ENCODE measurements around the gene SLC30A7.
"Not testable (repeated sequence)": the region's sequence is repeated elsewhere in the genome, so short reads cannot be mapped to it uniquely, and the experiment has no call there.

Gene SLC30A7

GRCh38 chr1:100936194-100936967 lies 40.5 kb downstream of the SLC30A7 start:
- Histone ChIP-seq H3K9me3 (ENCODE audit: control insufficient read depth, low read length) (no peaks in the 10 kb centered on the region), H3K4me3 (ENCODE audit: extremely low read depth, insufficient read depth, low read length, poor library complexity, severe bottlenecking) (no peak overlapping the region)

GRCh38 chr1:100941098-100941527 lies 45.2 kb downstream of the SLC30A7 start:
- WGBS, 2 experiments (ENCODE audit: insufficient coverage in 2 of 2), result 100% methylated on average over 1 of the region's 1 CpG

More at GRCh38 chr1:100936194-100936967, 40.5 kb downstream of the SLC30A7 start:
- H3K36me3 ChIP-seq (ENCODE audit: control insufficient read depth, insufficient read depth, low read length), result peaks cover 37% of the 10 kb centered on the region
- H3K27ac ChIP-seq (ENCODE audit: low read depth, low read length, severe bottlenecking), result no peak overlapping the region
- H3K4me1 ChIP-seq (ENCODE audit: control insufficient read depth, insufficient read depth, low read length, poor library complexity, severe bottlenecking), result no peaks in the 10 kb centered on the region

GRCh38 chr1:100941580-100942216 lies 45.8 kb downstream of the SLC30A7 start:
- Histone ChIP-seq H3K36me3 (ENCODE audit: control insufficient read depth, insufficient read depth, low read length) (peaks cover 39% of the 10 kb centered on the region), H3K27ac (ENCODE audit: low read depth, low read length, severe bottlenecking) (no peak overlapping the region), H3K9me3 (ENCODE audit: control insufficient read depth, low read length) (no peaks in the 10 kb centered on the region), H3K4me3 (ENCODE audit: extremely low read depth, insufficient read depth, low read length, poor library complexity, severe bottlenecking) (no peak overlapping the region), H3K4me1 (ENCODE audit: control insufficient read depth, insufficient read depth, low read length, poor library complexity, severe bottlenecking) (no peaks in the 10 kb centered on the region)
- WGBS, 2 experiments (ENCODE audit: insufficient coverage in 2 of 2), result 93 to 98% methylated on average over 7 to 8 of the region's 9 CpGs

More at GRCh38 chr1:100941098-100941527, 45.2 kb downstream of the SLC30A7 start:
- H3K9me3 ChIP-seq (ENCODE audit: control insufficient read depth, low read length), result no peaks in the 10 kb centered on the region
- no peak overlapping the region for H3K27ac ChIP-seq (ENCODE audit: low read depth, low read length, severe bottlenecking)
- no peak overlapping the region for H3K4me3 ChIP-seq (ENCODE audit: extremely low read depth, insufficient read depth, low read length, poor library complexity, severe bottlenecking)
- H3K36me3 ChIP-seq (ENCODE audit: control insufficient read depth, insufficient read depth, low read length), result peaks cover 44% of the 10 kb centered on the region
- H3K4me1 ChIP-seq (ENCODE audit: control insufficient read depth, insufficient read depth, low read length, poor library complexity, severe bottlenecking), result no peaks in the 10 kb centered on the region

GRCh38 chr1:100942304-100943046 lies 46.6 kb downstream of the SLC30A7 start:
- no peaks in the 10 kb centered on the region for H3K9me3 ChIP-seq (ENCODE audit: control insufficient read depth, low read length)
- H3K4me3 ChIP-seq (ENCODE audit: extremely low read depth, insufficient read depth, low read length, poor library complexity, severe bottlenecking), result no peak overlapping the region
- H3K4me1 ChIP-seq (ENCODE audit: control insufficient read depth, insufficient read depth, low read length, poor library complexity, severe bottlenecking), result no peaks in the 10 kb centered on the region
- H3K36me3 ChIP-seq (ENCODE audit: control insufficient read depth, insufficient read depth, low read length), result peaks cover 38% of the 10 kb centered on the region
- 92 to 100% methylated on average over 1 to 2 of the region's 2 CpGs for WGBS, 2 experiments (ENCODE audit: insufficient coverage in 2 of 2)
- no peak overlapping the region for H3K27ac ChIP-seq (ENCODE audit: low read depth, low read length, severe bottlenecking)

- peaks cover 30% of the 10 kb centered on the region for H3K36me3 ChIP-seq (ENCODE audit: control insufficient read depth, insufficient read depth, low read length)
- H3K9me3 ChIP-seq (ENCODE audit: control insufficient read depth, low read length), result no peaks in the 10 kb centered on the region
- no peak overlapping the region for H3K27ac ChIP-seq (ENCODE audit: low read depth, low read length, severe bottlenecking)
- no peak overlapping the region for H3K4me3 ChIP-seq (ENCODE audit: extremely low read depth, insufficient read depth, low read length, poor library complexity, severe bottlenecking)
- H3K4me1 ChIP-seq (ENCODE audit: control insufficient read depth, insufficient read depth, low read length, poor library complexity, severe bottlenecking), result no peaks in the 10 kb centered on the region
- 100% methylated on average over 1 of the region's 1 CpG; no CpG with 5 or more reads in 1 of the 2 experiments for WGBS, 2 experiments (ENCODE audit: insufficient coverage in 2 of 2)
These were observed 47.6 kb downstream of the SLC30A7 start for GRCh38 chr1:100943533-100943932.

- not testable (repeated sequence) for H3K9me3 ChIP-seq (ENCODE audit: control insufficient read depth, low read length); H3K4me1 ChIP-seq (ENCODE audit: control insufficient read depth, insufficient read depth, low read length, poor library complexity, severe bottlenecking); H3K27ac ChIP-seq (ENCODE audit: low read depth, low read length, severe bottlenecking); H3K4me3 ChIP-seq (ENCODE audit: extremely low read depth, insufficient read depth, low read length, poor library complexity, severe bottlenecking)
- peaks cover 26% of the 10 kb centered on the region for H3K36me3 ChIP-seq (ENCODE audit: control insufficient read depth, insufficient read depth, low read length)
- 100% methylated on average over 1 of the region's 3 CpGs; no CpG with 5 or more reads in 1 of the 2 experiments for WGBS, 2 experiments (ENCODE audit: insufficient coverage in 2 of 2)
These were observed 50.2 kb downstream of the SLC30A7 start for GRCh38 chr1:100946064-100946463.

- not testable (repeated sequence) for H3K9me3 ChIP-seq (ENCODE audit: control insufficient read depth, low read length); H3K27ac ChIP-seq (ENCODE audit: low read depth, low read length, severe bottlenecking); H3K4me3 ChIP-seq (ENCODE audit: extremely low read depth, insufficient read depth, low read length, poor library complexity, severe bottlenecking); H3K4me1 ChIP-seq (ENCODE audit: control insufficient read depth, insufficient read depth, low read length, poor library complexity, severe bottlenecking)
- WGBS, 2 experiments (ENCODE audit: insufficient coverage in 2 of 2), result 100% methylated on average over 1 of the region's 3 CpGs
- peaks cover 27% of the 10 kb centered on the region for H3K36me3 ChIP-seq (ENCODE audit: control insufficient read depth, insufficient read depth, low read length)
These were observed 51.9 kb downstream of the SLC30A7 start for GRCh38 chr1:100947816-100948215.

GRCh38 chr1:100948721-100949405 lies 53.0 kb downstream of the SLC30A7 start:
- peaks cover 21% of the 10 kb centered on the region for H3K36me3 ChIP-seq (ENCODE audit: control insufficient read depth, insufficient read depth, low read length)
- H3K27ac ChIP-seq (ENCODE audit: low read depth, low read length, severe bottlenecking); H3K4me3 ChIP-seq (ENCODE audit: extremely low read depth, insufficient read depth, low read length, poor library complexity, severe bottlenecking); H3K4me1 ChIP-seq (ENCODE audit: control insufficient read depth, insufficient read depth, low read length, poor library complexity, severe bottlenecking); H3K9me3 ChIP-seq (ENCODE audit: control insufficient read depth, low read length): not testable (repeated sequence)
- WGBS, 2 experiments (ENCODE audit: insufficient coverage in 2 of 2), result 98% methylated on average over 4 to 5 of the region's 7 CpGs

GRCh38 chr1:100949515-100950158 lies 53.7 kb downstream of the SLC30A7 start:
- WGBS, 2 experiments (ENCODE audit: insufficient coverage in 2 of 2), result 11 to 63% methylated on average over 2 to 8 of the region's 9 CpGs
- H3K4me3 ChIP-seq (ENCODE audit: extremely low read depth, insufficient read depth, low read length, poor library complexity, severe bottlenecking); H3K27ac ChIP-seq (ENCODE audit: low read depth, low read length, severe bottlenecking); H3K4me1 ChIP-seq (ENCODE audit: control insufficient read depth, insufficient read depth, low read length, poor library complexity, severe bottlenecking); H3K9me3 ChIP-seq (ENCODE audit: control insufficient read depth, low read length): not testable (repeated sequence)
- H3K36me3 ChIP-seq (ENCODE audit: control insufficient read depth, insufficient read depth, low read length), result peaks cover 17% of the 10 kb centered on the region

GRCh38 chr1:100950337-100950736 lies 54.4 kb downstream of the SLC30A7 start:
- H3K9me3 ChIP-seq (ENCODE audit: control insufficient read depth, low read length), result no peaks in the 10 kb centered on the region
- H3K36me3 ChIP-seq (ENCODE audit: control insufficient read depth, insufficient read depth, low read length), result peaks cover 17% of the 10 kb centered on the region
- H3K4me3 ChIP-seq (ENCODE audit: extremely low read depth, insufficient read depth, low read length, poor library complexity, severe bottlenecking), result no peak overlapping the region
- peaks cover 5% of the 10 kb centered on the region for H3K4me1 ChIP-seq (ENCODE audit: control insufficient read depth, insufficient read depth, low read length, poor library complexity, severe bottlenecking)
- no peak overlapping the region for H3K27ac ChIP-seq (ENCODE audit: low read depth, low read length, severe bottlenecking)

Data from mesodermal cell (in vitro differentiated cells).